ENCODE measurements around the gene PPFIA2. TPM values are rescaled to one million over a fixed set of nuclear protein-coding genes. Genes with fewer than 3 reads are reported as not detected.

The PPFIA2 gene
- total RNA-seq, 1 donor from 2014 or later, result 5.7 TPM

DNA sequence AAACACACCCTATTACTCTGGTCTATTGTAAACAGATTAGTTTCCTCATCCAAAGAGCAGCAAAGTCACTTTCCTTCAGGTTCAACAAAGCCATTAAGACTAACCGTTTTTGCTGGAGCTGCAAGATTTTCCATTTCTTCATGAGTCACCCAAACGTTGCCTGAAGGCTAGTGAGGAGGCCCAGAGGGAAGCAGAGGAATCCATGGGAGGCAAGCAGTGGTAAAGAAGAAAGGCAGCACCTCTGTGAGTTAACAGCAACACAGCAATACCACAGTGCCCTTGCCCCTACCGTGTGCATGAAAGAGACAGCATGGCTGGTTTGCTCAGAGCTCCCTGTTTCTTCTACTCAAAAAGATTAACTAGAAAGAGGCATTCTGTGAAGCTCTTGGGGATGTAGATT is 475.0 kb downstream of the PPFIA2 start:
- no peaks in the 10 kb centered on the region for H3K9me3 Mint-ChIP-seq
- DNase-seq (ENCODE audit: extremely low spot score, unreplicated experiment), result no peak
- no peaks in the 10 kb centered on the region for H3K27me3 Mint-ChIP-seq
- H3K4me1 Mint-ChIP-seq (ENCODE audit: unreplicated experiment), result no peaks in the 10 kb centered on the region
- H3K4me3 Mint-ChIP-seq, result no peak overlapping the region
- H3K27ac Mint-ChIP-seq, result no peak overlapping the region
- TF ChIP-seq, protein P1, sequence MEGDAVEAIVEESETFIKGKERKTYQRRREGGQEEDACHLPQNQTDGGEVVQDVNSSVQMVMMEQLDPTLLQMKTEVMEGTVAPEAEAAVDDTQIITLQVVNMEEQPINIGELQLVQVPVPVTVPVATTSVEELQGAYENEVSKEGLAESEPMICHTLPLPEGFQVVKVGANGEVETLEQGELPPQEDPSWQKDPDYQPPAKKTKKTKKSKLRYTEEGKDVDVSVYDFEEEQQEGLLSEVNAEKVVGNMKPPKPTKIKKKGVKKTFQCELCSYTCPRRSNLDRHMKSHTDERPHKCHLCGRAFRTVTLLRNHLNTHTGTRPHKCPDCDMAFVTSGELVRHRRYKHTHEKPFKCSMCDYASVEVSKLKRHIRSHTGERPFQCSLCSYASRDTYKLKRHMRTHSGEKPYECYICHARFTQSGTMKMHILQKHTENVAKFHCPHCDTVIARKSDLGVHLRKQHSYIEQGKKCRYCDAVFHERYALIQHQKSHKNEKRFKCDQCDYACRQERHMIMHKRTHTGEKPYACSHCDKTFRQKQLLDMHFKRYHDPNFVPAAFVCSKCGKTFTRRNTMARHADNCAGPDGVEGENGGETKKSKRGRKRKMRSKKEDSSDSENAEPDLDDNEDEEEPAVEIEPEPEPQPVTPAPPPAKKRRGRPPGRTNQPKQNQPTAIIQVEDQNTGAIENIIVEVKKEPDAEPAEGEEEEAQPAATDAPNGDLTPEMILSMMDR (conservative IDR thresholded peaks at IDR 0.05), result no peak
- no peaks in the 10 kb centered on the region for H3K36me3 Mint-ChIP-seq

DNA sequence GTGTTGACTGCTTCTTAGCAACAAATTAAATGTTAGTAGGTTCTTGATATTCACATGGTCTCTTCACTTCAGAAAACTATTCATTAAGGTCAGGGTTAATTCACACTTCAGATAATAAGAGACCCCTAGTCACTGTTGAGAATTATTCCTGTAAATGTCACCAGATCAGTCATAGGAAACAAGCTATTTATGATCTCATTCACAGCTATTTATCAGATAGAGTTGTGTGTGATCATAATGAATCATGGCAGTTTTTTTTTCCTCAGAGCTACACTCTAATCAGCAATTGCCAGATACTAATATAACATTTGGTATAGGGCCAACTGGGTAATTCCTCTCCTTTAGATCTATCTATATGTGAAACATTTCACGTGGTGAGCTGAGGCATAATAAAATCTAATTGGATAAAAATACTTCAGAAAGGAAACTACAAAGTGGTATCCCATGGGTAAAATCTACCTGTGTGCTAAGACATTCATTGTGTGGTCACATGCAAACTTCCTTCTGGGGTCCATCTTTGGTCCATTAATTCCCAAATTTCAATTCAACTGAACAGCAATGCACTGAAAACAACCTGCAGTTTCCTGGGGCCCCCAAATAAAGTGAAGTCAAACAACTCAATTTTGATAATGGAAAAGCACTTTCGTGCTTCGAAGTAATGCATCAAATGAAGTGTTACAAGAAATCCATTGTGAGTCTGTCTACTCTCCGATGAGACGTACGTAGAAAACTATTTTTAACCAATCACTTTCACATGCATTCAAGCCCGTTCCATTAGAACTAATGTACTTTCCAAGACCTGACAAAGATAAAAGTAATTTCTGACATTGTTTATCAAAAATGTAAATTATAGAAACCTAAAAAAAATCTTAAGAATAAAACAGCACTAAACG is 484.3 kb downstream of the PPFIA2 start:
- H3K4me3 Mint-ChIP-seq, result no peak overlapping the region
- no peaks in the 10 kb centered on the region for H3K36me3 Mint-ChIP-seq
- no peak for DNase-seq (ENCODE audit: extremely low spot score, unreplicated experiment)
- H3K27ac Mint-ChIP-seq, result no peak overlapping the region
- TF ChIP-seq, protein P1 (conservative IDR thresholded peaks at IDR 0.05), result no peak
- H3K4me1 Mint-ChIP-seq (ENCODE audit: unreplicated experiment), result no peaks in the 10 kb centered on the region
- no peaks in the 10 kb centered on the region for H3K9me3 Mint-ChIP-seq
- no peaks in the 10 kb centered on the region for H3K27me3 Mint-ChIP-seq

DNA sequence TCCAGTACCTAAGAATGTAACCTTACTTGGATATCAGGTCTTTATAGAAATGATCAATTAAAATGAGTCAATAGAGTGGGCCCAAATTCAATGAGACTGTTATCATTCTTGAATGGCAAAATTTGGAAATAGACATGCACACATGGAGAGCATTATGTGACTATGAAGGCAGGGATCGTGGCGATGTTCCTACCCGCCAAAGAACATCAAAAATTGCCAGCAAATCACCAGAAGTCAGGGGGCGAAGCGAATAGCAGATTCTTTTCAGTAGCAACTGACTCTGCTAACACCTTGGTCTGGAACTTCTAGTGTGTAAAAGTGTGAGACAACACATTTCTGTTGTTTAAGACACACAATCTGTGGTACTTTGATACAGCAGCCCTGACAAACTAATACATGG is 488.8 kb downstream of the PPFIA2 start:
- Mint-ChIP-seq H3K4me1 (ENCODE audit: unreplicated experiment) (no peaks in the 10 kb centered on the region), H3K27ac (no peak overlapping the region), H3K36me3 (no peaks in the 10 kb centered on the region), H3K9me3 (peaks cover 6% of the 10 kb centered on the region), H3K4me3 (no peak overlapping the region), H3K27me3 (no peaks in the 10 kb centered on the region)
- no peak for DNase-seq (ENCODE audit: extremely low spot score, unreplicated experiment)
- TF ChIP-seq, protein P1 (conservative IDR thresholded peaks at IDR 0.05), result no peak

DNA sequence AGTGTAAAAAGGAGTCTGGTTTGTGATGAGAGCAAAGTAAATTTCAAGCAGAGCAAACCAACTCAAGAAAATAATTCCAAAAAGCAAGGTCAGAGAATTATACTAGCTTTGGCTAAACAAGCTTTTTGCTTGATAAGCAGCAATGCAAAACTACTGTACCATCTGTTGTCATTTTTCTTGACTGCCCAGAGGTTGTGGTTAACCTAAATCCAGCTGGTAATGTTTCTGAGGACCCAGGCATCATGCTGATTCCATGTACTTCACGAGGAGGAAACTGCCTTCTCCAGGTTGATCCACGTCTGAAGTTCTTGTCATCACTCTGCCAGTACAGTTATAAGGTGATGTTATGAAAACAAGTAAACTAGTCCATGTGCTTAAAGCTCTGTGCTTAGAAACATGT is 496.1 kb downstream of the PPFIA2 start:
- TF ChIP-seq, protein P1 (conservative IDR thresholded peaks at IDR 0.05), result no peak
- Mint-ChIP-seq H3K36me3 (no peaks in the 10 kb centered on the region), H3K4me3 (no peak overlapping the region), H3K27ac (no peak overlapping the region), H3K27me3 (no peaks in the 10 kb centered on the region), H3K9me3 (no peaks in the 10 kb centered on the region), H3K4me1 (ENCODE audit: unreplicated experiment) (peaks cover 5% of the 10 kb centered on the region)
- no peak for DNase-seq (ENCODE audit: extremely low spot score, unreplicated experiment)

DNA sequence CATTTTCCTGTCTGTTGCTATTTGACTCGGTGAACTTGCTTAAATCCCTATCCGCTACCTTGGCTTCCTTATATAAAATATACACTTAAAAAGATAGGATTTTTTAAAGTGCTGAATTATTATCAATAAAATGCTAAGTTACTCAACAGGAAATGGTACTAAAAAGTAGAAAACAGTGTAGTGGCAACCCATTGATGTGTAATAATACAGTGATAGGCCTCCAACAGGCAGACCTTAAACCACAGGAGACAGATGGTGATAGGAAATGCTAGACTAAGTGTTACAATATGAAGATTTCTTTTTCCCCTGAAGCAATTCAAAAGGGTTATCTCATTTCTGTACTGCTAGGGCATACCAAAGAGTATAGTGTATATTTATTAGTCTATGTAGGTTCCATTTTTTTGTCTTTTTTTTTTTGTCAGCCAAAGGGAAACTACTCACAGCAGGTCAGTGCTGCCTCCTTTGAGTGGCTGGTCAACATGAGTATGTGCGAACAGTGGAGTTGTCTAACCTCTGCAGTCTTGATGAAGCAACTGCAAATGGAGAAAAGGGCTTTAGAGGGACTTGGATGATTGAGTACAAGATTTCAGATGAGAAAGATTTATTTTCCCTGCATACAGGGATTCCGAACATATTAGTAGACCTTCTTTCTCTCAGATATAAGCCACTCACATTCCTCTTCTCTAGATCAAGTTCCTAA is 497.5 kb downstream of the PPFIA2 start:
- Mint-ChIP-seq H3K4me3 (no peak overlapping the region), H3K27me3 (no peaks in the 10 kb centered on the region), H3K9me3 (no peaks in the 10 kb centered on the region), H3K4me1 (ENCODE audit: unreplicated experiment) (peaks cover 14% of the 10 kb centered on the region), H3K27ac (no peak overlapping the region), H3K36me3 (no peaks in the 10 kb centered on the region)
- DNase-seq (ENCODE audit: extremely low spot score, unreplicated experiment), result no peak
- TF ChIP-seq, protein P1 (conservative IDR thresholded peaks at IDR 0.05), result no peak

All from type B pancreatic cell (in vitro differentiated cells).